Neuronal stem cell (in vitro differentiated cells): ENCODE data around the gene EIF2S1. TPM values are rescaled to one million over a fixed set of nuclear protein-coding genes. Genes with fewer than 3 reads are reported as not detected.

Experiments used
- small RNA-seq: library from polyadenylated mRNA; stranded (forward); fragments of <200 nt; extraction: miRNeasy Mini kit (QIAGEN cat#:217004); gene quantifications from one replicate; pipeline ENCODE3, GENCODE V24; 2013; ENCODE audit not compliant: insufficient read depth

Gene EIF2S1

Small RNAs within 50 kb of the gene (small RNA-seq; reads per million reads assigned to genes)
- not detected for gene RF00019
